ENCODE measurements around the gene EXOC7. TPM values are rescaled to one million over a fixed set of nuclear protein-coding genes. Genes with fewer than 3 reads are reported as not detected.
A peak's percentile ranks its signal among the peaks of the same experiment; 100 is the strongest.

EXOC7 gene
- total RNA-seq, 1 donor from 2014 or later, result 145 TPM

DNA sequence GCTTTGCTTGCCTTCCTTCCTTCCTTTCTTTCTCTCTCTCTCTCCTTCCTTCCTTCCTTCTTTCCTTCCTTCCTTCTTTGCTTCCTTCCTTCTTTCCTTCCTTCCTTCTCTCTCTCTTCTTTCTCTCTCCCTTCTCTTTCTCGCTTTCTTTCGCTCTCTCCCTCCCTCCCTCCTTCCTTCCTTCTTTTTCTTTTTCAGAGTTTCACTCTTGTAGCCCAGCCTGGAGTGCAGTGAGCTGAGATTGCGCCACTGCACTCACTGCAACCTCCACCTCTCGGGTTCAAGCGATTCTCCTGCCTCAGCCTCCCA lies 19.6 kb upstream of the EXOC7 start:
- no peaks in the 10 kb centered on the region for H3K79me2 ChIP-seq (ENCODE audit: insufficient read depth, low read length)
- H3K36me3 ChIP-seq (ENCODE audit: insufficient read depth, low read length), result no peaks in the 10 kb centered on the region
- H3K9ac ChIP-seq (ENCODE audit: low read length), result no peak overlapping the region
- DNase-seq (ENCODE audit: low read depth) (no peak), FAIRE-seq (no peak)
- H3K4me3 ChIP-seq (ENCODE audit: insufficient read depth, low read depth, low read length), result no peak overlapping the region
- TF ChIP-seq, protein P1, sequence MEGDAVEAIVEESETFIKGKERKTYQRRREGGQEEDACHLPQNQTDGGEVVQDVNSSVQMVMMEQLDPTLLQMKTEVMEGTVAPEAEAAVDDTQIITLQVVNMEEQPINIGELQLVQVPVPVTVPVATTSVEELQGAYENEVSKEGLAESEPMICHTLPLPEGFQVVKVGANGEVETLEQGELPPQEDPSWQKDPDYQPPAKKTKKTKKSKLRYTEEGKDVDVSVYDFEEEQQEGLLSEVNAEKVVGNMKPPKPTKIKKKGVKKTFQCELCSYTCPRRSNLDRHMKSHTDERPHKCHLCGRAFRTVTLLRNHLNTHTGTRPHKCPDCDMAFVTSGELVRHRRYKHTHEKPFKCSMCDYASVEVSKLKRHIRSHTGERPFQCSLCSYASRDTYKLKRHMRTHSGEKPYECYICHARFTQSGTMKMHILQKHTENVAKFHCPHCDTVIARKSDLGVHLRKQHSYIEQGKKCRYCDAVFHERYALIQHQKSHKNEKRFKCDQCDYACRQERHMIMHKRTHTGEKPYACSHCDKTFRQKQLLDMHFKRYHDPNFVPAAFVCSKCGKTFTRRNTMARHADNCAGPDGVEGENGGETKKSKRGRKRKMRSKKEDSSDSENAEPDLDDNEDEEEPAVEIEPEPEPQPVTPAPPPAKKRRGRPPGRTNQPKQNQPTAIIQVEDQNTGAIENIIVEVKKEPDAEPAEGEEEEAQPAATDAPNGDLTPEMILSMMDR (IDR thresholded peaks at IDR 0.05; ENCODE audit: insufficient read depth, low read depth, low read length), result no peak
- no peak for TF ChIP-seq EZH2 (IDR thresholded peaks at IDR 0.05; ENCODE audit: insufficient read depth, low read length)
- H3K9me3 ChIP-seq (ENCODE audit: insufficient read depth, low read depth, low read length), result no peaks in the 10 kb centered on the region
- no peak overlapping the region for H3K27ac Mint-ChIP-seq (ENCODE audit: unreplicated experiment)
- no peaks in the 10 kb centered on the region for H4K20me1 ChIP-seq (ENCODE audit: insufficient read depth, low read length)
- no peaks in the 10 kb centered on the region for H3K9me3 Mint-ChIP-seq (ENCODE audit: unreplicated experiment)
- H2AFZ ChIP-seq (ENCODE audit: low read depth, low read length), result no peak overlapping the region
- no peaks in the 10 kb centered on the region for H3K4me1 Mint-ChIP-seq (ENCODE audit: low read depth, unreplicated experiment)
- H3K4me3 Mint-ChIP-seq (ENCODE audit: unreplicated experiment), result no peak overlapping the region
- H3K4me2 ChIP-seq (ENCODE audit: low read length), result no peak overlapping the region
- peaks cover 4% of the 10 kb centered on the region for H3K4me1 ChIP-seq (ENCODE audit: insufficient read depth, low read length)
- H3K36me3 Mint-ChIP-seq (ENCODE audit: low read depth, unreplicated experiment), result no peaks in the 10 kb centered on the region
- peaks cover 41% of the 10 kb centered on the region for H3K27me3 Mint-ChIP-seq (ENCODE audit: low read depth, unreplicated experiment)
- H3K27ac ChIP-seq (ENCODE audit: low read depth, low read length), result no peak overlapping the region
- no peaks in the 10 kb centered on the region for H3K27me3 ChIP-seq (ENCODE audit: insufficient read depth, low read length)

DNA sequence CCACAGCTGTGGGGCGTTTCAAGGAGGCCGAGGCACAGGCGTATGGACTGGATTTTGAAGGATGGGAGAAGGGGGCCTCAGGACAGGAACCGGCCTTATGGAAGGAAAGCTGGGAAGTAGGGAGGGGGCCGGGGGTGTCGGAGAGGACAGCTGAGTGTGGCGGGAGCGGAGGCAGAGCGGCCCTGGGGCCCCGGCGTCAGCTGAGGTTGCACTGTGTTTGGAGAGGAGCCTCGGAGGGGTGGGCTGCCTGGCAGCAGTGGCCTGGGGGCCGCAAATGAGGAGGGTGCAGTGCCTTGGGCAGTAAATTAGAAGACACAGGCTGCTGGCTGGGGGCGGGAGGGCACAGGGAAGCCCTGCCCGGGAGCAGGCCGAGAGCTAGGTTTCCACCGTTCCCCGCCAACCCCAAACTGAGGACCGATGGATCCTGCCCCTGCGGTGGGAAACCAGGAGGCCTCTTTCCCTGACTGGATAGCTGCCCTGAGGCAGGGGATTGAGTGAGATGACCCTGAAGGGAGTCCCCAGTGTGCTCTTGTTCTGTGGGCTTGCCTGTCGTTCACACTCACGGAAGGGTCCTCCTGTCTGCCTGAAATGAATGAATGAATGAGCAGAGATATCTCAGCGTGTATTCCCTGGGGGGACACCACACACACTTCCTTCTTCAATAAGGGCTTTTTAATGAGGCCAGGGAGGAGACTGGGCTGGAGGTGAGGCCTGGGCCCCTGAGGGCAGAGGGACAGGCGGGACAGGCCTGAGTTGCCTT lies 19.0 kb upstream of the EXOC7 start:
- no peak overlapping the region for H3K27ac ChIP-seq (ENCODE audit: low read depth, low read length)
- FAIRE-seq, result no peak
- Mint-ChIP-seq H3K27me3 (ENCODE audit: low read depth, unreplicated experiment) (peaks cover 41% of the 10 kb centered on the region), H3K36me3 (ENCODE audit: low read depth, unreplicated experiment) (no peaks in the 10 kb centered on the region), H3K4me1 (ENCODE audit: low read depth, unreplicated experiment) (no peaks in the 10 kb centered on the region), H3K4me3 (ENCODE audit: unreplicated experiment) (no peak overlapping the region), H3K27ac (ENCODE audit: unreplicated experiment) (no peak overlapping the region), H3K9me3 (ENCODE audit: unreplicated experiment) (no peaks in the 10 kb centered on the region)
- H2AFZ ChIP-seq (ENCODE audit: low read depth, low read length), result peak overlapping the region; percentile 55
- no peaks in the 10 kb centered on the region for H3K27me3 ChIP-seq (ENCODE audit: insufficient read depth, low read length)
- H3K79me2 ChIP-seq (ENCODE audit: insufficient read depth, low read length), result no peaks in the 10 kb centered on the region
- H3K36me3 ChIP-seq (ENCODE audit: insufficient read depth, low read length), result no peaks in the 10 kb centered on the region
- H3K4me2 ChIP-seq (ENCODE audit: low read length), result no peak overlapping the region
- peaks cover 4% of the 10 kb centered on the region for H3K4me1 ChIP-seq (ENCODE audit: insufficient read depth, low read length)
- no peaks in the 10 kb centered on the region for H4K20me1 ChIP-seq (ENCODE audit: insufficient read depth, low read length)
- no peak for DNase-seq (ENCODE audit: low read depth)
- no peaks in the 10 kb centered on the region for H3K9me3 ChIP-seq (ENCODE audit: insufficient read depth, low read depth, low read length)
- no peak for TF ChIP-seq EZH2 (IDR thresholded peaks at IDR 0.05; ENCODE audit: insufficient read depth, low read length)
- TF ChIP-seq, protein P1 (IDR thresholded peaks at IDR 0.05; ENCODE audit: insufficient read depth, low read depth, low read length), result no peak
- no peak overlapping the region for H3K4me3 ChIP-seq (ENCODE audit: insufficient read depth, low read depth, low read length)
- no peak overlapping the region for H3K9ac ChIP-seq (ENCODE audit: low read length)

GRCh38 chr17:76121932-76122430 lies 18.4 kb upstream of the EXOC7 start:
- Mint-ChIP-seq H3K9me3 (ENCODE audit: unreplicated experiment) (no peaks in the 10 kb centered on the region), H3K36me3 (ENCODE audit: low read depth, unreplicated experiment) (no peaks in the 10 kb centered on the region), H3K27me3 (ENCODE audit: low read depth, unreplicated experiment) (peaks cover 37% of the 10 kb centered on the region), H3K4me1 (ENCODE audit: low read depth, unreplicated experiment) (no peaks in the 10 kb centered on the region), H3K27ac (ENCODE audit: unreplicated experiment) (no peak overlapping the region), H3K4me3 (ENCODE audit: unreplicated experiment) (no peak overlapping the region)
- H3K27ac ChIP-seq (ENCODE audit: low read depth, low read length), result no peak overlapping the region
- H3K79me2 ChIP-seq (ENCODE audit: insufficient read depth, low read length), result no peaks in the 10 kb centered on the region
- DNase-seq (ENCODE audit: low read depth) (no peak), FAIRE-seq (no peak)
- H4K20me1 ChIP-seq (ENCODE audit: insufficient read depth, low read length), result no peaks in the 10 kb centered on the region
- TF ChIP-seq EZH2 (IDR thresholded peaks at IDR 0.05; ENCODE audit: insufficient read depth, low read length), result no peak
- TF ChIP-seq, protein P1 (IDR thresholded peaks at IDR 0.05; ENCODE audit: insufficient read depth, low read depth, low read length), result no peak
- peak overlapping the region; percentile 61 for H3K9ac ChIP-seq (ENCODE audit: low read length)
- H2AFZ ChIP-seq (ENCODE audit: low read depth, low read length), result peak overlapping the region; percentile 55
- no peak overlapping the region for H3K4me3 ChIP-seq (ENCODE audit: insufficient read depth, low read depth, low read length)
- no peaks in the 10 kb centered on the region for H3K27me3 ChIP-seq (ENCODE audit: insufficient read depth, low read length)
- no peaks in the 10 kb centered on the region for H3K9me3 ChIP-seq (ENCODE audit: insufficient read depth, low read depth, low read length)
- H3K4me2 ChIP-seq (ENCODE audit: low read length), result peak overlapping the region; percentile 81
- no peaks in the 10 kb centered on the region for H3K36me3 ChIP-seq (ENCODE audit: insufficient read depth, low read length)
- peaks cover 4% of the 10 kb centered on the region for H3K4me1 ChIP-seq (ENCODE audit: insufficient read depth, low read length)
